A673 (cell line): ENCODE results near the gene RASSF3. TPM values are rescaled to one million over a fixed set of nuclear protein-coding genes. Genes with fewer than 3 reads are reported as not detected.

Experiments
- BruUV-seq: library from RNA; stranded (reverse); fragments of 400-500 nt; replicated peaks from 2 replicates; lab custom pipeline; 2021; lab: Mats Ljungman, UMichigan
- CTCF ChIA-PET: fragments of 300-600 bp; sonication (Branson Sonifier 250); formaldehyde crosslinking; loops from one replicate; lab custom pipeline; 2022; ENCODE audit warnings: antibody characterized with exemption; lab: Charles Lee
- POLR2A ChIA-PET: fragments of 300-600 bp; sonication (Branson Sonifier 250); formaldehyde crosslinking; loops from one replicate; lab custom pipeline; 2022; ENCODE audit warnings: antibody characterized with exemption; ENCODE audit not compliant: low non-redundant PET; lab: Charles Lee
- DNase-seq: peaks from one replicate; pipeline ENCODE4 v3.0.0-alpha.2; 2015; ENCODE audit warnings: low spot score
- H3K27ac ChIP-seq: fragments of 200-600 bp; sonication (generic); 2 replicates; pipeline ENCODE4 v1.5.1; 2016; ENCODE audit warnings: mixed run types, low read depth, mild to moderate bottlenecking, mixed read lengths, antibody characterized with exemption, low read length; ENCODE audit not compliant: poor library complexity, severe bottlenecking
- H3K27me3 ChIP-seq: fragments of 200-600 bp; sonication (generic); replicated peaks from 2 replicates; pipeline ENCODE4 v1.6.1; 2017; ENCODE audit warnings: mixed run types, low read depth, mild to moderate bottlenecking, mixed read lengths, antibody characterized with exemption, low read length; ENCODE audit not compliant: insufficient read depth, poor library complexity
- H3K36me3 ChIP-seq: fragments of 200-600 bp; sonication (generic); 2 replicates; pipeline ENCODE4 v1.6.1; 2016; ENCODE audit warnings: mixed run types, mild to moderate bottlenecking, mixed read lengths, antibody characterized with exemption, low read length; ENCODE audit not compliant: insufficient read depth, poor library complexity, severe bottlenecking
- H3K4me1 ChIP-seq: fragments of 200-600 bp; sonication (generic); 2 replicates; pipeline ENCODE4 v1.6.1; 2017; ENCODE audit warnings: mixed run types, mild to moderate bottlenecking, mixed read lengths, antibody characterized with exemption, low read length; ENCODE audit not compliant: insufficient read depth, poor library complexity, severe bottlenecking
- H3K4me3 ChIP-seq: fragments of 200-600 bp; sonication (generic); 2 replicates; pipeline ENCODE4 v1.5.1; 2016; ENCODE audit warnings: low read depth, mixed run types, mild to moderate bottlenecking, mixed read lengths, low read length; ENCODE audit not compliant: poor library complexity, severe bottlenecking
- H3K9me3 ChIP-seq: fragments of 200-600 bp; sonication (generic); 2 replicates; pipeline ENCODE4 v1.6.1; 2016; ENCODE audit warnings: mixed run types, low read depth, mild to moderate bottlenecking, mixed read lengths, antibody characterized with exemption, low read length; ENCODE audit not compliant: poor library complexity, severe bottlenecking
- EZH2 ChIP-seq: fragments of 200-600 bp; sonication (generic); IDR thresholded peaks from 2 replicates; pipeline ENCODE4 v1.6.1; 2017; ENCODE audit warnings: borderline replicate concordance, low read depth, mild to moderate bottlenecking, mixed read lengths, antibody characterized with exemption, low read length; ENCODE audit not compliant: poor library complexity, severe bottlenecking
- intact Hi-C: fragments of 100-400 bp; cut with micrococcal nuclease; formaldehyde crosslinking; loops from one replicate; pipeline ENCODE4 v1.10.0; 2022; ENCODE audit not compliant: unreplicated experiment
- total RNA-seq: library from RNA; stranded (reverse); gene quantifications from 2 replicates; pipeline ENCODE4 v1.2.3, GENCODE V29; 2021
- TF ChIP-seq, protein P1 (sequence below): fragments of 300-800, 200-600 bp; sonication (generic); conservative IDR thresholded peaks from 2 replicates; pipeline ENCODE4 v1.5.1; 2017; ENCODE audit warnings: low read depth, mild to moderate bottlenecking, antibody characterized with exemption, low read length, moderate library complexity, mixed read lengths

The RASSF3 gene
- total RNA-seq, 1 experiment from 2014 or later, result 38.2 TPM

DNA sequence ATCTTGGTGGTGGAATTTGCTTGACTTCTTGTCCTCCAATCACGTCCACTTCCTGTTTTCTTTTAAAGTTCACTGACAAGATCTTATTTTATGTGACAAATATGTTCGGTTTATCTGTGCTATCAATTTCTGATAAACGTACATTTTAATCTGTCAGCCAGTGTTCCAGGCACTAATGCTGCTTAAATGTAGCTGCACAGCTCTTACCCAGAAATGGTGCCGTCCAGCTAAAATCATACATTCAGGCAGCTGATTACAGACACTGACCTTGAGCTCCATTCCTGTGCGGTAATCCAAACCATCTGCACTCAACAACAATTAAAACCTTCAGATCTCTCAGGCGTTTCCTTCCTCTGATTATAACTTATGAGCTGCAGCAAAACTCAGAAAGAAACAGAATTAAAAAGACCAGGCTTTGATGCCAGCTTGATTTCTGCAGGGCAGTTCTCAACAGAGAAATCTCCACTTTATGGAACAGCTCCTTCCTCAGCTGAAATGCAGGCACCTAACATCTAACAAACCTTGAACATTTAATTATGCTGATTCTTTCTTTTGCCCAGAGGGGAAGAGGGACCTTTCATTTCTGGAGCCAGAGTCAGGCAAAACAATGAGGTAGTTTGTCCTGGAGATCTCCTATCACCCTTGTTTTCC, 26.4 kb upstream of the RASSF3 start:
- Histone ChIP-seq H3K4me1 (peaks cover 19% of the 10 kb centered on the region), H3K27me3 (no peaks in the 10 kb centered on the region), H3K4me3 (no peak overlapping the region), H3K27ac (peak overlapping the region; percentile 47), H3K9me3 (no peaks in the 10 kb centered on the region), H3K36me3 (no peaks in the 10 kb centered on the region)
- ChIA-PET POLR2A (interaction anchor here (0.5 kb wide), 1 partner anchor 22 kb away, joined by 3 read pairs; no protein-coding TSS in a partner anchor), CTCF (no interaction called here)
- no TSS peak for BruUV-seq
- intact Hi-C loops, result no loop called here
- TF ChIP-seq EZH2, result no peak
- TF ChIP-seq, protein P1, sequence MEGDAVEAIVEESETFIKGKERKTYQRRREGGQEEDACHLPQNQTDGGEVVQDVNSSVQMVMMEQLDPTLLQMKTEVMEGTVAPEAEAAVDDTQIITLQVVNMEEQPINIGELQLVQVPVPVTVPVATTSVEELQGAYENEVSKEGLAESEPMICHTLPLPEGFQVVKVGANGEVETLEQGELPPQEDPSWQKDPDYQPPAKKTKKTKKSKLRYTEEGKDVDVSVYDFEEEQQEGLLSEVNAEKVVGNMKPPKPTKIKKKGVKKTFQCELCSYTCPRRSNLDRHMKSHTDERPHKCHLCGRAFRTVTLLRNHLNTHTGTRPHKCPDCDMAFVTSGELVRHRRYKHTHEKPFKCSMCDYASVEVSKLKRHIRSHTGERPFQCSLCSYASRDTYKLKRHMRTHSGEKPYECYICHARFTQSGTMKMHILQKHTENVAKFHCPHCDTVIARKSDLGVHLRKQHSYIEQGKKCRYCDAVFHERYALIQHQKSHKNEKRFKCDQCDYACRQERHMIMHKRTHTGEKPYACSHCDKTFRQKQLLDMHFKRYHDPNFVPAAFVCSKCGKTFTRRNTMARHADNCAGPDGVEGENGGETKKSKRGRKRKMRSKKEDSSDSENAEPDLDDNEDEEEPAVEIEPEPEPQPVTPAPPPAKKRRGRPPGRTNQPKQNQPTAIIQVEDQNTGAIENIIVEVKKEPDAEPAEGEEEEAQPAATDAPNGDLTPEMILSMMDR, result no peak
- DNase-seq, result peak; percentile 48

DNA sequence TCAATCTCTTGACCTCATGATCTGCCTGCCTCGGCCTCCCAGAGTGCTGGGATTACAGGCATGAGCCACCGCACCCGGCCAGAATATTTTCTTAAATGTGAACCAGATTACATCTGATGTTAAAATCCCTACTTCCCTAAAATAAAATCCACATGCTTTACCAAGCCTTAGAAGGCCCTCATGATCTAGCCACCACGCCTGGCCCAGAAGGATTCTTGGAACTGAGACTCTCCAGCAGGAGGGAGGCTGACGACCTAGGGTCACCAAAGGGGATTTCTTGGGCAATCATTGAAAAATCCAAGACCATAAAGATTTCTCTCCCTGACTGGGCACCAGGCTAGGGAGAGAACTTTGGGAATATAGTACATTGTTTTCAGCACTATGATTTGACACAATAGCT, 25.2 kb upstream of the RASSF3 start:
- no peak overlapping the region for H3K4me3 ChIP-seq
- H3K9me3 ChIP-seq, result no peaks in the 10 kb centered on the region
- H3K27ac ChIP-seq, result no peak overlapping the region
- peaks cover 19% of the 10 kb centered on the region for H3K4me1 ChIP-seq
- CTCF ChIA-PET, result no interaction called here
- DNase-seq, result no peak
- no TSS peak for BruUV-seq
- POLR2A ChIA-PET, result no interaction called here
- intact Hi-C loops, result no loop called here
- no peak for TF ChIP-seq EZH2
- TF ChIP-seq, protein P1, result no peak
- no peaks in the 10 kb centered on the region for H3K36me3 ChIP-seq
- H3K27me3 ChIP-seq, result no peaks in the 10 kb centered on the region

DNA sequence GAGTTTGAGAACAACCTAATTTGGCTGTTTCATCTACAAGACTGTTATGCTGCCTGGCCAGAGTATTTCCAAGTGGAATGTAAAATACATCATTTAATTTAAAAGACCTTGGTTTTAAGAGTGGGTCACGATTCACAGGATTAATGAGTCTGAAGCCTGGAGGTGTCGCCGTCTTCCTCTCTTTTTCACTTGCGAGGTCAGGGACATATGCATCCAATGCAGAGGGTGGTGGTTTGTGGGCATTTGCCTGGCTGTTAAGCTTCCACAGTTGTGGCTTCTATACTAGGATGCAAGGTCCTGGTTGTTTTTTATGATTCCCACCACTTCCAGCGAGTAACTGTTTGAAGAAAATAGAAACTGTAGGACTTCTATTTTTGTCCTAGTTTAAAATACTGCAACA, 22.8 kb upstream of the RASSF3 start:
- H3K36me3 ChIP-seq, result no peaks in the 10 kb centered on the region
- intact Hi-C loops, result no loop called here
- peaks cover 19% of the 10 kb centered on the region for H3K4me1 ChIP-seq
- TF ChIP-seq EZH2, result no peak
- TF ChIP-seq, protein P1, result no peak
- DNase-seq, result no peak
- CTCF ChIA-PET, result no interaction called here
- H3K27me3 ChIP-seq, result no peaks in the 10 kb centered on the region
- H3K4me3 ChIP-seq, result no peak overlapping the region
- H3K27ac ChIP-seq, result no peak overlapping the region
- no peaks in the 10 kb centered on the region for H3K9me3 ChIP-seq
- POLR2A ChIA-PET, result no interaction called here
- no TSS peak for BruUV-seq
